ENCODE results near the gene MMP15.
"Not testable (repeated sequence)": the region's sequence is repeated elsewhere in the genome, so short reads cannot be mapped to it uniquely, and the experiment has no call there.

Gene MMP15

GRCh38 chr16:58049232-58050185 is 24.0 kb downstream of the MMP15 start:
- no peak for DNase-seq (ENCODE audit: low read depth)

- DNase-seq (ENCODE audit: low read depth), result no peak
Measured at GRCh38 chr16:58051296-58051695, 25.7 kb downstream of the MMP15 start.

DNA sequence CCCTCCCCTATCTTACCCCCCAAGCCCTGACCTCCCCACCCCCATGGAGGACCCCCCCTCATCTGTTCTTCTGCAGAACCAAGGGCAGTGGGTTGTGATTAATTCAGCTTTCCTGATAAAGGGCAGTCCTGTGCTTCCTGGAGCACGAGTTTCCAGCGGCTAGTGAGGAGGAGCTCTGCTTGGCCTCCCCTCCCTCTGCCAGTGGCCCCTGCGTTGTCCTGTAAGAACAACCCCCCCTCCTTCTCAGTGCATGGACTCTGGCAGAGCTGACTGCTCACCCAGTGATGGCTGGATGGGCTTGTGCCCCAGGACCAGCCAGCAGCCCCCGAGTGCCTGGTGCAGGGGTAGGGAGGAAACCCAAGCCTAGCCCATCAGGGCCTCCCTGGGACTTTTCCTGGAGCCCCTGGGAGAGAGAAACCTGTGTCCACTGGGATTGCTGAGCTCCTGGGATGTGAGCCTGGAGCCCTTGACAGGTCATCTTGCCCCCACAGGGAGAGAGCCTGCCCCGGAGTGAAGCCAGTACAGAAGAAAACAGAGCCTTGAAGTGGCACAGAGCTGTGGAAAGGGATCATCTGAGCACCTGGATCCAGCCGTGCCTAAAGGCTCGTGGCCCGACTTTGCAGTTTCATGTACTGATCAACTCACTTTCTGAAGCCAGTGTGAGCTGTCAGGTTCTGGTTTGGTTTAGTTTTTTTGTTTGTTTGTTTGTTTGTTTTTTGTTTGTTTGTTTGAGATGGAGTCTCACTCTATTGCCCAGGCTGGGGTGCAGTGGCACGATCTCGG is 26.5 kb downstream of the MMP15 start:
- no peak for DNase-seq (ENCODE audit: low read depth)

- no peak for DNase-seq (ENCODE audit: low read depth)
Measured at GRCh38 chr16:58053682-58054005, 28.1 kb downstream of the MMP15 start.

DNA sequence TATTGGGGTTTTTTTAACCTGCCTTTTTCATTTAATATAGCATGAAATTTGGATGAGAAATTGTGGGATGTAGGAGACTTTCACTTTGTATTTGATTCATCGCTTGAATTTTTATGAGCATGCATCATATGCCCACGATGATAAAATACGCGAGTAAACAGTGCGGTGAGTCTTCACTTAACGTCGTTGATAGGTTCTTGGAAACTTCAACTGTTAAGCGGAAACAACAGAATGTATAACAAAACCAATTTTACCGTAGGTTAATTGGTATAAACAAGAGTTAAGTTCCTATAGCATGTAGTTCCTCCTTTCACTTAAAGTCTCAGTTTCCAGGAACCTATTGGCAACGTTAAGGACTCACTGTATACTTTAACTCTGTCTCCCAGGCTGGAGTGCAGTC is 28.7 kb downstream of the MMP15 start:
- DNase-seq (ENCODE audit: low read depth), result no peak

GRCh38 chr16:58056580-58056979 is 31.0 kb downstream of the MMP15 start:
- no peak for DNase-seq (ENCODE audit: low read depth)

DNA sequence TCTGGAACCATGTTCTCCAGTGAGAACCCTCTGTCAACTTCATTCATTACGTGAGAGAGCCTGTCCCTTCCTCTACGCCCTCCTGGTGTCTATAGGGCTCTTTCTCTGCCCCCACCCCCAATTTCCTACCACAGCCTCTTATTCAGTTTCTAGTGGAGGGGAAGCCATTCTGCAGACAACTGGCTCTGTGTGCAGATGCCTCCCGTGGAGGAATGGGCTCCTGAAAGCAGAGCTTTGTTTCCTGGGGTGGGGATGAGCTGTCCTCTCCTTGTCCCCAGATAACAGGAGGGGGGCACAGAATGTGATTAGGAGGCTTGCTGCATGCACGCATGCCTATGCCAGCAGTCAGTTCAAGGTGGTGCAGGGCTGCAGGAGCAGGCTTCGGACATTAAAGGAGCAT is 31.6 kb downstream of the MMP15 start:
- no peak for DNase-seq (ENCODE audit: low read depth)

- no peak for DNase-seq (ENCODE audit: low read depth)
Measured at GRCh38 chr16:58057784-58058183, 32.2 kb downstream of the MMP15 start.

DNA sequence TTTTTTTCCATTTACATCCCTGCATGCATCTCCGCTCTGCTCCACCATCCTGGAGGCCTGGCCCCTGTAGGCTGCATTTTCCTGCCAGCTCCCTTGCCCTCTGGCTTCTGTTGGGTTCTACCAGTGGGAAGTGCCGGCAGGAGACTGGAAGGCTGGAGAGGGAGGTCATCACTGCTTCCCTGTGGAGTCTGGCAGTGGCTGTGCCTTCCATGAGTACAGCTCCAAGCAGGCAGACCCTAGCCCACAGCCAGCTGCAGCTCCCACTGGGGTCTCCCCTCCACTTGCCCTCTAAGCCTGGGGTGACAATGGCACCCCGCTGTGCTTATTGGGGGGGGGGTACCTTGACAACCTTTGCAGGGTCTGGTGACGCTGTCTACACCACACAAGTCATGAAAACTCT is 37.3 kb downstream of the MMP15 start:
- DNase-seq (ENCODE audit: low read depth), result no peak

DNA sequence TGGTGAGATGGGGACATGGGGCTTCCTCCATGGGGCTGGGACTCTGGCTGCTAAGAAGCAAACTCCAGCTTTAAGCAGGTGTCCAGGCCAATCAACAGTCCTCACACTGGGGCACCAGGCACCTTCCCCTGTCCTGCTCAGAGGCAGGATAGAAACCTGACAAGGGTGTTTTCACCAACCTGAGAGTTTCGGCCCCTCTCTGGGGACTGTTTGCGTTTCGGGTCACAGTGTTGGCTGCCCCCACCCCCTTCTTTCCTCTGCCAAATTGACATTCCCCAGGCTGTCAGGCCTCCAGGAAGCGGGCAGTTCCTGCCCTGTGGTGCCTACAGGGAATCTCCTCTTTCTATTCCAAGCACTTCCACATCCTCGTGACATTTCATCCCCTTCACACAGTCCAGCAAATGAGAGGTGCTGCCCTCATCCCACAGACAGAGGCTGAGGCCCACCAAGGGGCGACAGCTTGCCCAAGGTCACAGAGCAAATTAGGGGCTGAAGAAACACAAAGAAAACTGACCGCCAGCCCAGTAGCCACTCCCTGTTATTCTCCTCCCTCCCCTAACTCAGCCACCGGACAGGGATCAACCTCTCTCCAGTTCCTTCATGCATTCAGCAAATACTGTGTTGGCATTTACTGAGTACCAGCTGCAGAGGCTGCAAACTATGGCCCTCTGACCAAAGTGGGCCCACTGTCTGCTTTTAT is 38.0 kb downstream of the MMP15 start:
- no peak for DNase-seq (ENCODE audit: low read depth)

- DNase-seq (ENCODE audit: low read depth), result no peak
Measured at GRCh38 chr16:58070585-58070984, 45.0 kb downstream of the MMP15 start.

GRCh38 chr16:58072134-58072533 is 46.6 kb downstream of the MMP15 start:
- not testable (repeated sequence) for DNase-seq (ENCODE audit: low read depth)

DNA sequence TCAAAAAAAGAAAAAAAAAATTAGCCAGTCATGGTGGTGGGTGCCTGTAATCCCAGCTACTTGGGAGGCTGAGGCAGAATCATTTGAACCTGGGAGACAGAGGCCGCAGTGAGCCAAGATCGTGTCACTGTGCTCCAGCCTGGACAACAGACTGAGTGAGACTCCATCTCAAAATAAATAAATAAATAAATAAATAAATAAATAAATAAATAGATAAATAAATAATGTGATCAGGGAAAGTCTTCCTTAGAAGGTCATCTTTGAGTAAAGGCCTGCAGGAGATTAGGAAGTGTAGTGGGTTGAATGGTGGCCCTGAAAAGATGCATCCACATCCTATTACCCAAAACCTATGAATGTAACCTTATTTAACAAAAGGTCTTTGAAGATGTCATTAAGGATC is 47.5 kb downstream of the MMP15 start:
- not testable (repeated sequence) for DNase-seq (ENCODE audit: low read depth)

GRCh38 chr16:58074657-58075056 is 49.1 kb downstream of the MMP15 start:
- DNase-seq (ENCODE audit: low read depth), result no peak

DNA sequence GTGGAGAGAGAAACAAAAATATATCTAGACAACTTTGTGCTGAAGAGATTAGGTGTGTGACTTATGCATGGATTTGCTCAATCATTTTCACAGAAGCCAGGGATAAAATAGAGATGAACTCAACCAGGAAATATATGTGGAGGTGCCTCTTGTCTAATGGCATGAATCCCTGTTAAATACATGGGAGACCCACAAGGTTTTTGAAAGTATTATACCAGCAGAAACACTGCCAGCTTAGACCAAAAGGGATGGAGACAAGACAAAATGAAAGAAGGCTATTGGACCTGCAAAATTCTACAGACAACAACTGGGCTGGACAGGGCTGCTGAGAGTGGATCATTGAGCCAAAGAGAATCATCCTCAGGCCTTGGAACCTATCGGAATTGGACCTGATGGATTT is 51.0 kb downstream of the MMP15 start:
- no peak for DNase-seq (ENCODE audit: low read depth)

DNA sequence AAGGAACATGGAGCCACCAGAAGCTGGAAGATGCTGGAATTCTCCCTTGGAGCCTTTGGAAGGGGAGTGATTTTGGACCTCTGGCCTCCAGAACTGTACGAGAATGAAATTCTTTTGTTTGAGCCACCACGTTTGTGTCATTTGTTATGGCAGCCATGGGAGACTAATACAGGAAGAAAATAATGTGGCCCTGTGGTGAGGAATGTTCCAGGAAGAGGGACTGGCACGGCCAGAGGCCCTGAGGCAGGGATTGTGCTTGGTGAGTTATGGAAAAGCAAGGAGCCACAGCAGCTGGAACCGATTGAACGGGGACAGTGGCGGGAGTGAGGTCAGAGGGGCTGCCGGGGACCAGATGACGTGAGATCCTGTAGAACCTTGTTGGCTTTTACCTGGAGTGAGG is 52.2 kb downstream of the MMP15 start:
- no peak for DNase-seq (ENCODE audit: low read depth)

GRCh38 chr16:58080657-58081056 is 55.1 kb downstream of the MMP15 start:
- DNase-seq (ENCODE audit: low read depth), result not testable (repeated sequence)

DNA sequence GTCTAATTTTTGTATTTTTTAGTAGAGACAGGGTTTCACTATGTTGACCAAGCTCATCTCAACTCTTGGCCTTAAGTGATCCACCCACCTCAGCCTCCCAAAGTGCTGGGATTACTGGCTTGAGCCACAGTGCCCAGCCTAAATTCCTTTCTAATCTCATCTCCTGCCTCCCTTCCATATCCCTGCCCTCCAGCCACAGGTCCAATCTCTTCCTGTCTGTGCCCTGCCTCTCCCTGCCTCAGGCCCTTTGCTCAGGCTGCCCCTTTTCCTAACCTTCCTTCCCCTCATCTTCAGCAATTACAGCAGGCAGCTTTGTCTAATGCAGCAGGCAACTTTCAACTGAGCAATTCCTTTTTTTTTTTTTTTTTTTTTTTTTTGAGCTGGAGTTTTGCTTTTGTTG is 56.8 kb downstream of the MMP15 start:
- no peak for DNase-seq (ENCODE audit: low read depth)

DNA sequence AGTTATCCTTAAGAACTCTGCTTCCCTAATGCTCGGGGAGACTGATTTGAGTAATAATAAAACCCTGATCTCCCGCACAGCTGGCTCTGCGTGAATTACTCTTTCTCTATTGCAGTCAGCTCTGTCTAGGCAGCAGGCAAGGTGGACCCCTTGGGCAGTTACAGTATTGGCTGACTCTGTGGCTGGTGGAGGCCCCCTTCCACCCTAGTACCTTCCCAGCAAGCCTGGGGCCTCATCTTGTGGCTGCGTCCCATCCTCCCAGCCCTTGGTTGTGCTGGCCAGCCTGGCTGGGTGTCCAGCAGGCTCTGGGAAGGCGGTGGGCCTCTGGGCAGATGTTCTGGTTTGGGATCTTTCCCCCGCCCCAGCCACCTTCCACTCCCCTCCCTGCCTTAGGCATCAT is 59.1 kb downstream of the MMP15 start:
- no peak for DNase-seq (ENCODE audit: low read depth)

GRCh38 chr16:58085171-58085570 is 59.6 kb downstream of the MMP15 start:
- DNase-seq (ENCODE audit: low read depth), result no peak

GRCh38 chr16:58085584-58086251 is 60.2 kb downstream of the MMP15 start:
- no peak for DNase-seq (ENCODE audit: low read depth)

All from stimulated activated CD4-positive, alpha-beta T cell treated with anti-CD3 and anti-CD28 coated beads, Interleukin-2, amount 100 ng/mL, for 4 hours (primary cell).